Measurements from ENCODE around the gene SREBF2.

The SREBF2 gene

DNA sequence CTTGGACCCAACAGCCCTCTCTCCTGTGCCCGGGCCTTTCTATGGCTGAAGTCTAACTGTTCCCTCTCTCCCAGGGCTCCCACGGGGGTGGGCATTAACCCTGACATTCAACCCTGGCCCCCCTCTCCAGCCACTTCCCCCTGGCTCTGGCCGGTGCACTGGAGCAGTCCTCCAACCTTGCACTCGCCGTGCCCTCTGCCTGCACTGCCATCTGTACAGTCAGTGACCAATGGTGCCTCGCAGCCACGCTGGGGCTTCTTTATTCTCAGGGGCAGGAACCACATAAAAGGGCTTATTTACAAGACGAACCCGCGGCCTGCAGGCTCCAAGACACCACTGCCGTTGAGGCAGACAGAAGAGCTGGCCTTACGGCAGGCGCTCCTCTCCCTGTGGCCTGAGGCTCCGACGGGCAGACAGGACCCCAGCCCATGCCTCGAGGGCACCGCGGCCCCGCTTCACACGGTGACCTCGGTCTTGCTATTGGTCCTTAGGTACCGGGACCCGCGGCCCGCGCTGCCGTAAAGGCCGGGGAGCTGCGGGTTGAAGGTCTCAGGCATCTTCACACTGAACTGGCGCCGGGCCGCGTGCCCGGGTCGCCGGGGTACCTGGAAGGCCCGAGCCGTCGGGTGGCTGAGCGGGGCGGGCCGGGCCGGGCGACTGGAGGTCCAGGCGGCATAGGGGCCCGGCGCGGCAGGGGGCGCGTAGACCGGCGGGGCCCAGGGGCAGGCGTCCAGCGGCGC lies 76.6 kb downstream of the SREBF2 start:
- H3K79me2 ChIP-seq, result no peaks in the 10 kb centered on the region
- H3K9me3 ChIP-seq (ENCODE audit: control insufficient read depth, low read length), result no peaks in the 10 kb centered on the region
- no peaks in the 10 kb centered on the region for H3K27me3 ChIP-seq (ENCODE audit: control insufficient read depth, insufficient read depth, low read length)
- no peaks in the 10 kb centered on the region for H3K36me3 ChIP-seq (ENCODE audit: control insufficient read depth, insufficient read depth, low read length)
- peaks cover 2% of the 10 kb centered on the region for H3K4me1 ChIP-seq
- no peak overlapping the region for H2AFZ ChIP-seq
- TF ChIP-seq, protein P1, sequence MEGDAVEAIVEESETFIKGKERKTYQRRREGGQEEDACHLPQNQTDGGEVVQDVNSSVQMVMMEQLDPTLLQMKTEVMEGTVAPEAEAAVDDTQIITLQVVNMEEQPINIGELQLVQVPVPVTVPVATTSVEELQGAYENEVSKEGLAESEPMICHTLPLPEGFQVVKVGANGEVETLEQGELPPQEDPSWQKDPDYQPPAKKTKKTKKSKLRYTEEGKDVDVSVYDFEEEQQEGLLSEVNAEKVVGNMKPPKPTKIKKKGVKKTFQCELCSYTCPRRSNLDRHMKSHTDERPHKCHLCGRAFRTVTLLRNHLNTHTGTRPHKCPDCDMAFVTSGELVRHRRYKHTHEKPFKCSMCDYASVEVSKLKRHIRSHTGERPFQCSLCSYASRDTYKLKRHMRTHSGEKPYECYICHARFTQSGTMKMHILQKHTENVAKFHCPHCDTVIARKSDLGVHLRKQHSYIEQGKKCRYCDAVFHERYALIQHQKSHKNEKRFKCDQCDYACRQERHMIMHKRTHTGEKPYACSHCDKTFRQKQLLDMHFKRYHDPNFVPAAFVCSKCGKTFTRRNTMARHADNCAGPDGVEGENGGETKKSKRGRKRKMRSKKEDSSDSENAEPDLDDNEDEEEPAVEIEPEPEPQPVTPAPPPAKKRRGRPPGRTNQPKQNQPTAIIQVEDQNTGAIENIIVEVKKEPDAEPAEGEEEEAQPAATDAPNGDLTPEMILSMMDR (IDR thresholded peaks at IDR 0.05), result no peak
- H3K4me2 ChIP-seq (ENCODE audit: low read length), result no peak overlapping the region
- H3K9ac ChIP-seq, result no peak overlapping the region
- H3K4me3 ChIP-seq (ENCODE audit: low read depth, low read length), result no peak overlapping the region
- no peak overlapping the region for H3K27ac ChIP-seq

DNA sequence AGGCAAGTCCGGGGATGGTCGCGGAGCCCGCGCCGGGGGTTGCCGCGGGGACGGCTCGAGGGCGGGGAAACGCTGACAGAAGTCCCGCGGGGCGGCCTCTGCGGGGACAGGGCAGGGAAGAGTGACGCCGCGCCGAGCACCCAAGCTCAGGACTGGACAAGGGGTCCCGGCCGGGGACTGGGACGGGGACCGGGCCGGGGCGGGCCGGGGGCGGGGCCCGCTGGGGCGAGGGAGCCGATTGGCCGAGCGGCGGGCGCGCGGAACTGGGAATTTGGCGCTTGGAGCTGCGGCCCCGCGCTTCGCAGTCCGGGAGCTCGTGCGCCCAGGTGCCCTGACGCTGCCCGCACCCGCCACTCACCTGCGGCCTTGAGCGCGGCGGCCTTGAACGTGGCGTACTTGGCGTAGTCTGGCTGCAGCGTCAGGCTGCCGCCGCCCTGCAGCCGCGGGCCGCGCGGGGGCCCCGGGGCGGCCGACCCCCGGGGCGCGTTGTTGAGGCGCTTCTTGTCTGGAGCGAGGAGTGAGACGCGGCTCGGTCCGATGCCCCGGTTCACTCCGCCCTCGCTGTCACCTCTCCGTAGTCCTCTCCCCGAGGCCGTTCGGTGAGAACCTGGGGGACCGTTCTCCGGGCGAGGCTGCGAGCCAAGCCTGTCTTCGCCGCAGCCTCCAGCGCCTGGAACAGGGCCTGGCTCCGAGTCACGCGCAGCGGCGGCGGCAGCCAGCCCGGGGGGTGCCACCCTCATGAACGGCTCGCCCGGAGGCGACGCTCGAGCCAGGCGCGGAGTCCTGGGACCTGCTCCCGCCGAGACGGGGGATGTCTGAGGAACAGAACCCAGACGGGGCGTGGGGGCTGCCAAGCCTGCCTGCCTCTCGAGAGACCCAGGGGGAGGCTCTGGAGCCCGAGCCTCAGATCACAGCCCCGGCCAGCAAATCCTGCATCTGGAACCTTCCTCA lies 77.4 kb downstream of the SREBF2 start:
- Histone ChIP-seq H3K27ac (no peak overlapping the region), H3K4me2 (ENCODE audit: low read length) (peak overlapping the region; percentile 40), H3K4me3 (ENCODE audit: low read depth, low read length) (no peak overlapping the region), H3K36me3 (ENCODE audit: control insufficient read depth, insufficient read depth, low read length) (no peaks in the 10 kb centered on the region), H2AFZ (no peak overlapping the region), H3K9me3 (ENCODE audit: control insufficient read depth, low read length) (no peaks in the 10 kb centered on the region), H3K27me3 (ENCODE audit: control insufficient read depth, insufficient read depth, low read length) (peaks cover 3% of the 10 kb centered on the region), H3K4me1 (peaks cover 2% of the 10 kb centered on the region), H3K9ac (no peak overlapping the region), H3K79me2 (no peaks in the 10 kb centered on the region)
- TF ChIP-seq, protein P1 (IDR thresholded peaks at IDR 0.05), result no peak

DNA sequence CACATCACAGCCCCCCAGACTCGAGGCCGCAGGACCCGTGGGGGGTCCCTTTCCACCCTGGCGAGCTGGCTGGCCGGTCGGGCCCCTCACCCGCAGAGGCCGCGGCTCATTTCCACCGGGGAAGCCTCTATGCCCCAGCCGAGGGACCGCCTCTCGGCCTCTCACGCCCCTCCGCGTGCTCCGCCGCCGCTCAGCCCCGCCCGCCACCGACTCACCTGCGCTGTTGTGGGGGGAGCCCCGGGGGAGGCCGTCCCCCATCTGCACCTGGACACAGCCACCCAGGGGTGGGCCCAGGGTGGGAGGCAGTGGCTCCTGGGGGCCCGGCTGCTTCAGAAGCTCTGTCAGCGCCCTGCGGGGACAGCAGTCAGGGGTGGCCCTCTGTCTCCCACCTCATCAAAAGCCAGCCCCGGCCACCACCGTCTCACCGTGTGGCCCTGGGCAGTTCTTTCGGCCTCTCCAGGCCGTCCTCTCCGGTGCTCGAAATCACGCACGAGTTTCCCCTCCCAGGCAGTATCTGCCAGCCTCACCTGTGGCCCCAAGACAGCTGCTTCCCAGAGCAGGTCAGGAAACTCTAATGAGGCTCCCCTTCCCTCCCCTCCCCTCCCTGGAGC lies 78.2 kb downstream of the SREBF2 start:
- Histone ChIP-seq H2AFZ (no peak overlapping the region), H3K4me2 (ENCODE audit: low read length) (no peak overlapping the region), H3K27ac (no peak overlapping the region), H3K4me1 (peaks cover 2% of the 10 kb centered on the region), H3K9me3 (ENCODE audit: control insufficient read depth, low read length) (no peaks in the 10 kb centered on the region), H3K79me2 (no peaks in the 10 kb centered on the region), H3K9ac (no peak overlapping the region), H3K4me3 (ENCODE audit: low read depth, low read length) (no peak overlapping the region), H3K27me3 (ENCODE audit: control insufficient read depth, insufficient read depth, low read length) (peaks cover 4% of the 10 kb centered on the region), H3K36me3 (ENCODE audit: control insufficient read depth, insufficient read depth, low read length) (no peaks in the 10 kb centered on the region)
- TF ChIP-seq, protein P1 (IDR thresholded peaks at IDR 0.05), result no peak

DNA sequence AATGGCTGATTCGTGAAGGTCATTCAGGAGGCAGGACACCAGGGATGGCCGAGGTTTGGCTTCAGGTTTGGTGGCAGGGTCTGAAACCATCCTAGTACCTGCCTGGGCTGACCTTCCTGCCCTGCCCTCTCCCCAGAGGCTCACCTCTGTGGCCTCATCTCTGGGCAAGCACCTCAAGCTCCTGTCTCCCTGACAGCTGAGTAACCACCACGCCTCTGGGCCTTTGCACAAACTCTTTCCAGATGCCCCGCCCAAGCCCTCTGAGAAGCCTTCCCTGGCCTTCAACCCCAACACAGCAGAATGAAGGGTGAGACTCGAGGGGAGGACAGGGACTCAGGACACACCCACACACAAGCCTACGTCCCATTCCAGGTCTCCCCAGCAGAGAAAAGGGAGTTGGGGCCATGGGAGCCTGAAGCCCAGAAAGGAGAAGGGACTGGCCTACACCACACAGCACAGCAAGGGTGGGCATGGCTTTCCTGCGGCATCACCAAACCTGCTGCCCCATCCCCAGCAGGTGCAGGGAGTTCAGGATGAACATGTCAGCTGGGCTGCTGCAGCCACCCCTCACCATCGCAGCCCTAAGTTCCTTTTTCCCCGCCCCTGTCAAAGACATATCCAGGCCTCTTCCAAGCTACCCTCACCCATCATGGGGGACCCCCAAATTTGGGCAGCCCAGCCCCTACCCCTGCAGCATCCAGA lies 79.6 kb downstream of the SREBF2 start:
- Histone ChIP-seq H3K9me3 (ENCODE audit: control insufficient read depth, low read length) (no peaks in the 10 kb centered on the region), H3K9ac (no peak overlapping the region), H3K27ac (no peak overlapping the region), H3K4me1 (peaks cover 2% of the 10 kb centered on the region), H3K36me3 (ENCODE audit: control insufficient read depth, insufficient read depth, low read length) (no peaks in the 10 kb centered on the region), H3K4me3 (ENCODE audit: low read depth, low read length) (no peak overlapping the region), H3K27me3 (ENCODE audit: control insufficient read depth, insufficient read depth, low read length) (peaks cover 4% of the 10 kb centered on the region), H3K4me2 (ENCODE audit: low read length) (no peak overlapping the region), H2AFZ (no peak overlapping the region), H3K79me2 (no peaks in the 10 kb centered on the region)
- TF ChIP-seq, protein P1 (IDR thresholded peaks at IDR 0.05), result no peak

All from parathyroid adenoma (tissue), 2 donors.